DND-41 (cell line): ENCODE measurements around the gene LRRC23.

ENCODE experiments used
- EZH2 ChIP-seq: IDR thresholded peaks from 3 replicates; pipeline ENCODE4 v1.6.1; 2012; ENCODE audit warnings: borderline replicate concordance, low read depth, mild to moderate bottlenecking, moderate library complexity, low read length, inconsistent platforms; ENCODE audit not compliant: severe bottlenecking
- TF ChIP-seq, protein P1 (sequence below): IDR thresholded peaks from 2 replicates; pipeline ENCODE4 v1.5.1; 2012; ENCODE audit warnings: borderline replicate concordance, low read length, moderate library complexity, mild to moderate bottlenecking; ENCODE audit not compliant: poor library complexity, severe bottlenecking; ENCODE audit errors: extremely low read depth

DNA sequence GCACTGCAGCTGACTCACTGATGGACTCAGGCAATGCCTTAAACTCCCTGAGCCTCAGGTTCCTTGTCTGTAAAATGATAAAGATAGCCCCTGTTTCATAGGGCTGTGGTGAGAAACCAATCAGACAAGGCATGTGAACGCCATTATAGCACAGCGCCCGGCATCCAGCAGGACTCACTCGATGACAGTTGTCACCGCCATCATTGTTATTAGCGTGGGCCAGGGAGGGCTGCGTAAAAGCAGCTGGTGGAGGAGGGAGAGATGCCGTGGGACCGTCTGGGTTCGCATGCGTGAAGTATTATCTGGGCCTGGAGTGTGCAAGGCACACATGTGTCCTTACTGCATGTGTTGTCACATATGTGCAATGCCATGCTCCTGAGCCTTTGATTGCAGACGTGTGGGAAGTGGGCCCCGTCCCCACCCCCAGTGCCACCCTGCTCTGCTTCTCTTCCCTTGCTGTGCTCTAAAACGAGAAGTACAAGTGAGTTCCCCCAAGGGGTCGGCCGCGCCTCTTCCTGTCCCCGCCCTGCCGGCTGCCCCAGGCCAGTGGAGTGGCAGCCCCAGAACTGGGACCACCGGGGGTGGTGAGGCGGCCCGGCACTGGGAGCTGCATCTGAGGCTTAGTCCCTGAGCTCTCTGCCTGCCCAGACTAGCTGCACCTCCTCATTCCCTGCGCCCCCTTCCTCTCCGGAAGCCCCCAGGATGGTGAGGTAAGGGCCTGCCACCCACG is 46.4 kb downstream of the LRRC23 start, which contains the start of gene PTPN6:
- TF ChIP-seq, protein P1, sequence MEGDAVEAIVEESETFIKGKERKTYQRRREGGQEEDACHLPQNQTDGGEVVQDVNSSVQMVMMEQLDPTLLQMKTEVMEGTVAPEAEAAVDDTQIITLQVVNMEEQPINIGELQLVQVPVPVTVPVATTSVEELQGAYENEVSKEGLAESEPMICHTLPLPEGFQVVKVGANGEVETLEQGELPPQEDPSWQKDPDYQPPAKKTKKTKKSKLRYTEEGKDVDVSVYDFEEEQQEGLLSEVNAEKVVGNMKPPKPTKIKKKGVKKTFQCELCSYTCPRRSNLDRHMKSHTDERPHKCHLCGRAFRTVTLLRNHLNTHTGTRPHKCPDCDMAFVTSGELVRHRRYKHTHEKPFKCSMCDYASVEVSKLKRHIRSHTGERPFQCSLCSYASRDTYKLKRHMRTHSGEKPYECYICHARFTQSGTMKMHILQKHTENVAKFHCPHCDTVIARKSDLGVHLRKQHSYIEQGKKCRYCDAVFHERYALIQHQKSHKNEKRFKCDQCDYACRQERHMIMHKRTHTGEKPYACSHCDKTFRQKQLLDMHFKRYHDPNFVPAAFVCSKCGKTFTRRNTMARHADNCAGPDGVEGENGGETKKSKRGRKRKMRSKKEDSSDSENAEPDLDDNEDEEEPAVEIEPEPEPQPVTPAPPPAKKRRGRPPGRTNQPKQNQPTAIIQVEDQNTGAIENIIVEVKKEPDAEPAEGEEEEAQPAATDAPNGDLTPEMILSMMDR = no peak
- TF ChIP-seq EZH2 = no peak
